ENCODE results near the gene KIRREL3. TPM values are rescaled to one million over a fixed set of nuclear protein-coding genes. Genes with fewer than 3 reads are reported as not detected.

Gene KIRREL3
- total and polyA plus RNA-seq, 2 of the 4 experiments (the other 2 are of a cell fraction), result 10.9 to 15.9 TPM

DNA sequence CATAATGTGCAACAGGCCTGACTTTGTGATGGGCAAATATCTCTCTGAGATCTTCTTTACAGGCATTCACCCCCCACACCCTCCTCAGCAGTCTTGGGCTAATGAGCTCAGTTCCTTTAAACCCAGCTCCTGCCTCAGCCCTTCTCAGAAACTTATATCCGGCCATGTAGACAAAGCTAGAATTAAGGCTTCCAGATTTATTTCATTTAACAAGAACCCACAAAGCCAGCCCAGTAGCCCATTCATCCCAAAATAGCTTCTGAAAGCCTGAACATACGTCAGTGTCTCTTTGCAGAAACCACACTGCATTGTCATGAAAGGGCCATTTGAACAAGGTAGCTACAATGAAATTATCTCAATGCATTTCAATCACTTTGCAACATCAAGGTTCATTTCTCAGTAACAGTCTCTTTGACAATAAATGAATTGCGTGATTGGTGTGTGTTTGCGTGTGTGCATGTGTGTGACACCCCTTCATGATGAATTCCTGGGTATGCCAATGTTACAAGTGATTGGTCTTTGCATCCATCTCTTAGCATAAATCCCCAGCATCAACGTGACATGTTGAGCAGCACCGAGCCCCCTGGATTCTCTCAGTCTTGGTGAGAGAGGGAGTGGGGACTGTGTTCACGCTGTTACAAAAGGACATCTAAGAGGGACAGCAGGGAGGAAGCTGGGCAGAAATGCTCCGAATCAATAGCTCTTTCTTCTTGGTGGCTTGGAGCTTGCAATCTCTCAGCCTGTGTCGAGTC lies 299.6 kb downstream of the KIRREL3 start:
- Histone ChIP-seq H2BK120ac (ENCODE audit: low read depth, low read length) (no peak overlapping the region), H3K9me1 (ENCODE audit: insufficient read depth, low read length) (peaks cover 10% of the 10 kb centered on the region), H4K8ac (ENCODE audit: low read depth in 2 of 2, low read length in 2 of 2) (no peak overlapping the region), H4K20me1 (ENCODE audit: insufficient read depth, low read length) (no peaks in the 10 kb centered on the region; the same call in 1 of the 2 replicates), H3K56ac (ENCODE audit: extremely low read depth, insufficient read depth, low read length) (no peak overlapping the region), H3K27me3 (ENCODE audit: control insufficient read depth, insufficient read depth, low read length) (no peaks in the 10 kb centered on the region), H2BK5ac (ENCODE audit: low read depth, low read length, poor library complexity, severe bottlenecking) (no peak overlapping the region), H3K18ac (ENCODE audit: low read depth, low read length) (no peak overlapping the region), H4K91ac (ENCODE audit: insufficient read depth, low read depth, low read length) (no peak overlapping the region), H2BK15ac (ENCODE audit: low read depth, low read length) (no peak overlapping the region), H3K9me3 (ENCODE audit: control insufficient read depth, insufficient read depth, low read length) (no peaks in the 10 kb centered on the region), H2BK20ac (ENCODE audit: low read depth, low read length) (no peak overlapping the region), H3K27ac (ENCODE audit: insufficient read depth, low read length) (no peak overlapping the region), H3K4me2 (ENCODE audit: low read depth, low read length) (no peak overlapping the region), H3K14ac (replicated peaks; ENCODE audit: low read depth, low read length) (no peak overlapping the region), H3K4ac (ENCODE audit: low read depth, low read length) (no peak overlapping the region), H3K36me3 (ENCODE audit: control insufficient read depth, insufficient read depth, low read length) (no peaks in the 10 kb centered on the region), H3K4me1 (ENCODE audit: control insufficient read depth, insufficient read depth, low read length) (peaks cover 7% of the 10 kb centered on the region; the same call in 1 of the 2 replicates), H3K9ac (ENCODE audit: low read depth, low read length) (no peak overlapping the region), H3K79me1 (ENCODE audit: low read depth in 1 of 2, low read length in 2 of 2) (peaks cover 0 to 3% of the 10 kb centered on the region in 2 experiments; a peak in 1 of 4 replicates), H3K23ac (ENCODE audit: low read depth, low read length) (no peak overlapping the region), H2AK5ac (ENCODE audit: low read depth, low read length) (no peak overlapping the region), H2AK9ac (replicated peaks; ENCODE audit: low read depth, low read length, poor library complexity) (no peak overlapping the region), H3K4me3 (ENCODE audit: insufficient read depth, low read depth, low read length) (no peak overlapping the region), H4K5ac (ENCODE audit: low read depth, low read length) (no peak overlapping the region), H2AFZ (replicated peaks; ENCODE audit: low read length, poor library complexity) (no peak overlapping the region)
- TF ChIP-seq RCOR1 (IDR thresholded peaks at IDR 0.05; ENCODE audit: insufficient replicate concordance, low read length) (no peak), CEBPB (IDR thresholded peaks at IDR 0.05; ENCODE audit: low read depth, low read length) (no peak), BHLHE40 (IDR thresholded peaks at IDR 0.05; ENCODE audit: low read depth, low read length) (no peak), MAZ (IDR thresholded peaks at IDR 0.05; ENCODE audit: borderline replicate concordance, low read depth, low read length) (no peak), ELK1 (IDR thresholded peaks at IDR 0.05; ENCODE audit: borderline replicate concordance, low read depth, low read length) (no peak)
- TF ChIP-seq, protein P1, sequence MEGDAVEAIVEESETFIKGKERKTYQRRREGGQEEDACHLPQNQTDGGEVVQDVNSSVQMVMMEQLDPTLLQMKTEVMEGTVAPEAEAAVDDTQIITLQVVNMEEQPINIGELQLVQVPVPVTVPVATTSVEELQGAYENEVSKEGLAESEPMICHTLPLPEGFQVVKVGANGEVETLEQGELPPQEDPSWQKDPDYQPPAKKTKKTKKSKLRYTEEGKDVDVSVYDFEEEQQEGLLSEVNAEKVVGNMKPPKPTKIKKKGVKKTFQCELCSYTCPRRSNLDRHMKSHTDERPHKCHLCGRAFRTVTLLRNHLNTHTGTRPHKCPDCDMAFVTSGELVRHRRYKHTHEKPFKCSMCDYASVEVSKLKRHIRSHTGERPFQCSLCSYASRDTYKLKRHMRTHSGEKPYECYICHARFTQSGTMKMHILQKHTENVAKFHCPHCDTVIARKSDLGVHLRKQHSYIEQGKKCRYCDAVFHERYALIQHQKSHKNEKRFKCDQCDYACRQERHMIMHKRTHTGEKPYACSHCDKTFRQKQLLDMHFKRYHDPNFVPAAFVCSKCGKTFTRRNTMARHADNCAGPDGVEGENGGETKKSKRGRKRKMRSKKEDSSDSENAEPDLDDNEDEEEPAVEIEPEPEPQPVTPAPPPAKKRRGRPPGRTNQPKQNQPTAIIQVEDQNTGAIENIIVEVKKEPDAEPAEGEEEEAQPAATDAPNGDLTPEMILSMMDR (conservative IDR thresholded peaks at IDR 0.05; ENCODE audit: low read depth, low read length), result no peak
- dilution Hi-C loops (cut with HindIII; ENCODE audit: low sequenced_read_pairs, unreplicated experiment) (no loop called here), in situ Hi-C loops (cut with MboI; ENCODE audit: low sequenced_read_pairs) (loop anchor here (25.0 kb wide), 2 partner anchors 389 to 636 kb away; partner anchors contain the start of gene DCPS), intact Hi-C loops (cut with micrococcal nuclease) (no loop called here)
- ATAC-seq (ENCODE audit: low read depth) (no peak), DNase-seq (no peak)
- POLR2A ChIA-PET (ENCODE audit: unreplicated experiment), result no interaction called here
- BruUV-seq (replicated peaks), result no TSS peak
- WGBS, 2 experiments (ENCODE audit: extremely low coverage in 2 of 2, insufficient read length in 1 of 2), result 83% methylated on average over 4 of the region's 9 CpGs; no CpG with 5 or more reads in 1 of the 2 experiments
- CTCF ChIA-PET, result no interaction called here

Data from IMR-90 (cell line).